SK-N-SH treated with all-trans-retinoic acid at 6 μM for 48 hours (cell line): Measurements from ENCODE around the gene ANK3.
A peak's percentile ranks its signal among the peaks of the same experiment; 100 is the strongest.

Experiments
- ATAC-seq: fragments of 200-7000 bp; cut with Tn5 transposase; 3 replicates; pipeline ENCODE4 v1.9.1; 2020; ENCODE audit warnings: mild to moderate bottlenecking, moderate library complexity
- BACH2 ChIP-seq: fragments of 250-450 bp; sonication (Bioruptor Pico); IDR thresholded peaks from 2 replicates; pipeline ENCODE4 v1.9.0; 2021; ENCODE audit warnings: mild to moderate bottlenecking, borderline replicate concordance
- CSDC2 ChIP-seq: fragments of 250-450 bp; sonication (Bioruptor Pico); IDR thresholded peaks from 2 replicates; pipeline ENCODE4 v1.5.0; 2020; ENCODE audit warnings: mild to moderate bottlenecking, moderate library complexity
- GLIS3 ChIP-seq: fragments of 250-450 bp; sonication (Bioruptor Pico); IDR thresholded peaks from 2 replicates; pipeline ENCODE4 v1.5.0; 2020; ENCODE audit warnings: mild to moderate bottlenecking, moderate library complexity
- PPARA ChIP-seq: fragments of 250-450 bp; sonication (Bioruptor Pico); IDR thresholded peaks from 2 replicates; pipeline ENCODE4 v1.5.0; 2020; ENCODE audit warnings: mild to moderate bottlenecking, borderline replicate concordance
- RARB ChIP-seq: fragments of 250-450 bp; sonication (Bioruptor Pico); IDR thresholded peaks from 2 replicates; pipeline ENCODE4 v1.8.0; 2021; ENCODE audit warnings: mild to moderate bottlenecking, moderate library complexity
- SNAI2 ChIP-seq: fragments of 250-450 bp; sonication (Bioruptor Pico); IDR thresholded peaks from 2 replicates; pipeline ENCODE4 v1.5.0; 2020; ENCODE audit warnings: mild to moderate bottlenecking, moderate library complexity
- TCF4 ChIP-seq: fragments of 250-450 bp; sonication (Bioruptor Pico); IDR thresholded peaks from 2 replicates; pipeline ENCODE4 v1.8.0; 2021; ENCODE audit warnings: mild to moderate bottlenecking, moderate library complexity, borderline replicate concordance
- TOX ChIP-seq: fragments of 250-450 bp; sonication (Bioruptor Pico); IDR thresholded peaks from 2 replicates; pipeline ENCODE4 v1.8.0; 2021; ENCODE audit warnings: mild to moderate bottlenecking, moderate library complexity, borderline replicate concordance
- ZC3H10 ChIP-seq: fragments of 250-450 bp; sonication (Bioruptor Pico); IDR thresholded peaks from 2 replicates; pipeline ENCODE4 v1.5.1; 2021; ENCODE audit warnings: mild to moderate bottlenecking, moderate library complexity
- ZFP3 ChIP-seq: fragments of 250-450 bp; sonication (Bioruptor Pico); IDR thresholded peaks from 2 replicates; pipeline ENCODE4 v1.5.0; 2020; ENCODE audit warnings: mild to moderate bottlenecking, moderate library complexity
- ZNF565 ChIP-seq: fragments of 450-650 bp; formaldehyde crosslinking; conservative IDR thresholded peaks from 2 replicates; pipeline ENCODE4 v1.5.0; 2020; ENCODE audit warnings: low read depth, mild to moderate bottlenecking, moderate library complexity
- ZNF70 ChIP-seq: fragments of 450-650 bp; formaldehyde crosslinking; IDR thresholded peaks from 2 replicates; pipeline ENCODE4 v1.5.0; 2020; ENCODE audit warnings: mild to moderate bottlenecking, moderate library complexity
- ZNF8 ChIP-seq: fragments of 450-650 bp; formaldehyde crosslinking; IDR thresholded peaks from 2 replicates; pipeline ENCODE4 v1.5.0; 2020; ENCODE audit warnings: mild to moderate bottlenecking, moderate library complexity
- TF ChIP-seq, protein P1 (sequence below): fragments of 250-450 bp; sonication (Bioruptor Pico); IDR thresholded peaks from 2 replicates; pipeline ENCODE4 v1.8.0; 2020; ENCODE audit warnings: mild to moderate bottlenecking, moderate library complexity, borderline replicate concordance
- TF ChIP-seq, protein P2 (sequence below): fragments of 250-450 bp; sonication (Bioruptor Pico); IDR thresholded peaks from 2 replicates; pipeline ENCODE4 v1.5.0; 2020; ENCODE audit warnings: mild to moderate bottlenecking, moderate library complexity
- TF ChIP-seq, protein P3 (sequence below): fragments of 250-450 bp; sonication (Bioruptor Pico); IDR thresholded peaks from 2 replicates; pipeline ENCODE4 v1.8.0; 2021; ENCODE audit warnings: low read depth, mild to moderate bottlenecking, moderate library complexity, borderline replicate concordance

ANK3 gene

DNA sequence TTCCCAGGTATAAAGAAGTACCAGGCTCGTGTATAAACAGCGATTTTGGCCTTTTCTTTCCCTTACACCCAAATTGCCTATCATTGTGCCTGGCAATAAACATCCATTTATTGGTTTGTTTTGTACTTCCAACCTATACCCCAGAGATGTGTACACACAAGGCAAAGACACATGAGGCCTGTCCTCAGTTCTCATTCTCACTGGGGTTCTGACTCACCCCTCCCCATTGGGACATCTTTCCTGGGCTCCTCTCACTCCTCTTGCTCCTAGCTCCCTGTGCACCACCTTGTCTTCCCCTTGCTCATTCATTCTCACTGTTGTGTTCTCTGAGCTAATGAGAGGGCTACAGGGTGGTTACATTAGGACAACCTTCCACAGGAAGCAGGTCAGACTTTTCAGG, 240.7 kb downstream of the ANK3 start:
- ATAC-seq: peak; percentile 28; the same call in 2 of the 3 replicates
- TF ChIP-seq TCF4 (CRISPR knock-in tag): no peak
- TF ChIP-seq, protein P1, sequence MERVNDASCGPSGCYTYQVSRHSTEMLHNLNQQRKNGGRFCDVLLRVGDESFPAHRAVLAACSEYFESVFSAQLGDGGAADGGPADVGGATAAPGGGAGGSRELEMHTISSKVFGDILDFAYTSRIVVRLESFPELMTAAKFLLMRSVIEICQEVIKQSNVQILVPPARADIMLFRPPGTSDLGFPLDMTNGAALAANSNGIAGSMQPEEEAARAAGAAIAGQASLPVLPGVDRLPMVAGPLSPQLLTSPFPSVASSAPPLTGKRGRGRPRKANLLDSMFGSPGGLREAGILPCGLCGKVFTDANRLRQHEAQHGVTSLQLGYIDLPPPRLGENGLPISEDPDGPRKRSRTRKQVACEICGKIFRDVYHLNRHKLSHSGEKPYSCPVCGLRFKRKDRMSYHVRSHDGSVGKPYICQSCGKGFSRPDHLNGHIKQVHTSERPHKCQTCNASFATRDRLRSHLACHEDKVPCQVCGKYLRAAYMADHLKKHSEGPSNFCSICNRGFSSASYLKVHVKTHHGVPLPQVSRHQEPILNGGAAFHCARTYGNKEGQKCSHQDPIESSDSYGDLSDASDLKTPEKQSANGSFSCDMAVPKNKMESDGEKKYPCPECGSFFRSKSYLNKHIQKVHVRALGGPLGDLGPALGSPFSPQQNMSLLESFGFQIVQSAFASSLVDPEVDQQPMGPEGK: no peak
- TF ChIP-seq ZC3H10 (CRISPR knock-in tag): no peak
- TF ChIP-seq GLIS3 (CRISPR knock-in tag): no peak
- TF ChIP-seq RARB (CRISPR knock-in tag): no peak
- no peak for TF ChIP-seq TOX

DNA sequence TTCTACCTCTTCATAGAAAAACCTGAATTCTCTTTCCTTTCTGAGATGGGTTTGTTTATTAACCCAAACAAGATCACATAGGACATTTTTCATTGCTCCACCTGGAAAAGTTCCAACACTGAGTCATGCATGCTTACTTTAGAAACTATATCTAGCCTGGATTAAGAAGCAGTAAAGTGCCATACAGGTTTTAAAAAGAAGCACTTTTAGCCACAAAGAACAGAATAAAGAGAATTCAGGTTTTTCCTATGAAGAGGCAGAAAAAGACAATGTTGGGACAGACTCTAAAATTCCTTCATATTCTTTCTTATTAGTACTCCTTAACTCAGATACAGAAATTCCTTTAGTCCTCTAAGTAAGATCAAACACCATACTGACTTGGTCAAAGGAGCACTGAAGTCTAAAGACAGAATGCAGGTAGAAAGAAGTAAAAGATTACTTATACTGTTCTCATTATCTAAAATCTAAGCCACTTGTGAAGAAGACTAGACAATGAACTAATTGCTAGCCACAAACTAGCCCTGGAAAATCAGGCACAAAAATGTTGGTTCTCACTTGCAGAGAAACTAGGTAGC, 241.3 kb downstream of the ANK3 start:
- TF ChIP-seq ZNF8 (no peak), RARB (CRISPR knock-in tag) (no peak), SNAI2 (no peak)

DNA sequence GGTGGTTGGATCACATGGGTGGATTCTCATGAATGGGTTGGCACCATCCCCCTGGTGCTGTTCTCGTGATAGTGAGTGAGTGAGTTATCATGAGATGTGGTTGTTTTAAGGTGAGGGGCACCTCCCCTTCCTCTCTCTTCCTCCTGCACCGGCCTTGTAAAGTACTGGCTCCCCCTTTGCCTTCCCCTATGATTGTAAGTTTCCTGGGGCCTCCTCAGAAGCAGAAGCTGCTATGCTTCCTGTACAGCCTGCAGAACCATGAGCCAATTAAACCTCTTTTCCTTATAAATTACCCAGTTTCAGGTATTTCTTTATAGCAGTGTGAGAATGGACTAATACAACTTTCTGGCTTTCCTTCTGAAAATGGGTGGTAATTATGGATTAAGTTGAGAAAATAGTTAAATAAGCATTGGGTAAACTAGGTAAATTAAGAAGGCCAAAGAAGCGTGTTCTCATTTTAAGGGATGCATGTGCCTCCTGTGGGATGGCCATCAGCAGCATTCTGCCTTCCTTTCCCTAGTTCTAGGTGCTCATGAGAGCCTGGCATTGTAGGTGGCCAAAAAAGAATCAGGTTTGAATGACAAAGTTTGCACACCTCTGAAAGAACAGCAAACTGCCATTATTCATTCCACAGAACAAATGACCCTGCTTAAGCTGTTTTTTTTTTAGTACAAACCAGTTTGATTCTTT, 242.0 kb downstream of the ANK3 start:
- TF ChIP-seq ZFP3 (CRISPR knock-in tag): no peak
- TF ChIP-seq ZNF565 (CRISPR knock-in tag): no peak
- no peak for TF ChIP-seq SNAI2
- TF ChIP-seq PPARA: no peak
- TF ChIP-seq, protein P2, sequence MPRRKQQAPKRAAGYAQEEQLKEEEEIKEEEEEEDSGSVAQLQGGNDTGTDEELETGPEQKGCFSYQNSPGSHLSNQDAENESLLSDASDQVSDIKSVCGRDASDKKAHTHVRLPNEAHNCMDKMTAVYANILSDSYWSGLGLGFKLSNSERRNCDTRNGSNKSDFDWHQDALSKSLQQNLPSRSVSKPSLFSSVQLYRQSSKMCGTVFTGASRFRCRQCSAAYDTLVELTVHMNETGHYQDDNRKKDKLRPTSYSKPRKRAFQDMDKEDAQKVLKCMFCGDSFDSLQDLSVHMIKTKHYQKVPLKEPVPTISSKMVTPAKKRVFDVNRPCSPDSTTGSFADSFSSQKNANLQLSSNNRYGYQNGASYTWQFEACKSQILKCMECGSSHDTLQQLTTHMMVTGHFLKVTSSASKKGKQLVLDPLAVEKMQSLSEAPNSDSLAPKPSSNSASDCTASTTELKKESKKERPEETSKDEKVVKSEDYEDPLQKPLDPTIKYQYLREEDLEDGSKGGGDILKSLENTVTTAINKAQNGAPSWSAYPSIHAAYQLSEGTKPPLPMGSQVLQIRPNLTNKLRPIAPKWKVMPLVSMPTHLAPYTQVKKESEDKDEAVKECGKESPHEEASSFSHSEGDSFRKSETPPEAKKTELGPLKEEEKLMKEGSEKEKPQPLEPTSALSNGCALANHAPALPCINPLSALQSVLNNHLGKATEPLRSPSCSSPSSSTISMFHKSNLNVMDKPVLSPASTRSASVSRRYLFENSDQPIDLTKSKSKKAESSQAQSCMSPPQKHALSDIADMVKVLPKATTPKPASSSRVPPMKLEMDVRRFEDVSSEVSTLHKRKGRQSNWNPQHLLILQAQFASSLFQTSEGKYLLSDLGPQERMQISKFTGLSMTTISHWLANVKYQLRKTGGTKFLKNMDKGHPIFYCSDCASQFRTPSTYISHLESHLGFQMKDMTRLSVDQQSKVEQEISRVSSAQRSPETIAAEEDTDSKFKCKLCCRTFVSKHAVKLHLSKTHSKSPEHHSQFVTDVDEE: no peak
- TF ChIP-seq, protein P3, sequence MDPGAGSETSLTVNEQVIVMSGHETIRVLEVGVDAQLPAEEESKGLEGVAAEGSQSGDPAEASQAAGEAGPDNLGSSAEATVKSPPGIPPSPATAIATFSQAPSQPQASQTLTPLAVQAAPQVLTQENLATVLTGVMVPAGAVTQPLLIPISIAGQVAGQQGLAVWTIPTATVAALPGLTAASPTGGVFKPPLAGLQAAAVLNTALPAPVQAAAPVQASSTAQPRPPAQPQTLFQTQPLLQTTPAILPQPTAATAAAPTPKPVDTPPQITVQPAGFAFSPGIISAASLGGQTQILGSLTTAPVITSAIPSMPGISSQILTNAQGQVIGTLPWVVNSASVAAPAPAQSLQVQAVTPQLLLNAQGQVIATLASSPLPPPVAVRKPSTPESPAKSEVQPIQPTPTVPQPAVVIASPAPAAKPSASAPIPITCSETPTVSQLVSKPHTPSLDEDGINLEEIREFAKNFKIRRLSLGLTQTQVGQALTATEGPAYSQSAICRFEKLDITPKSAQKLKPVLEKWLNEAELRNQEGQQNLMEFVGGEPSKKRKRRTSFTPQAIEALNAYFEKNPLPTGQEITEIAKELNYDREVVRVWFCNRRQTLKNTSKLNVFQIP (CRISPR knock-in tag): no peak
- TF ChIP-seq TOX: no peak
- TF ChIP-seq RARB (CRISPR knock-in tag): no peak
- TF ChIP-seq CSDC2: no peak
- peak; percentile 30; the same call in 1 of the 3 replicates for ATAC-seq

More for the DNA sequence above, 241.3 kb downstream of the ANK3 start:
- ATAC-seq: peak; percentile 91

DNA sequence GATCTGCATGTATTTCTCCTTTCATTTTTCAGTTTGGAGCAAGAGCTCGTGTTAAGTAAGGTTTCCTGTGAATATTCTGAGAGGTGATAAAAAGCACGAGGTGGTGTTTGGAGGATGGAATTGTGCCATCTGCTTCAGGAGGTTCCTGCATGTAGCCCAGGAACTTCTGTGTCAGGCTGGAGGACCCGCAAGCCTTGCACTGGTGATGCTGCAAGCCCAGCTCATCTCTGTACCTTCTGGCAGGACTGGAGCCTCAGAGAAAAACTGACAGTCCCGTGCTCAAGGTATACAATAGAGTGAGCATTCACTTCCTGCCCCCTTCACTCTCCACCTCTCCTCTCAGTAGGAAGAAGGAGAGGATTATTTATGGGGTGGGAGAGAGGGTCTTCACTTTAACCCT, 242.7 kb downstream of the ANK3 start:
- TF ChIP-seq ZFP3 (CRISPR knock-in tag) (no peak), SNAI2 (no peak), ZNF70 (CRISPR knock-in tag) (no peak), GLIS3 (CRISPR knock-in tag) (no peak), TCF4 (CRISPR knock-in tag) (no peak)
- TF ChIP-seq, protein P3 (CRISPR knock-in tag): no peak
- TF ChIP-seq, all 23 proteins: peak for 0
- ATAC-seq: no peak

DNA sequence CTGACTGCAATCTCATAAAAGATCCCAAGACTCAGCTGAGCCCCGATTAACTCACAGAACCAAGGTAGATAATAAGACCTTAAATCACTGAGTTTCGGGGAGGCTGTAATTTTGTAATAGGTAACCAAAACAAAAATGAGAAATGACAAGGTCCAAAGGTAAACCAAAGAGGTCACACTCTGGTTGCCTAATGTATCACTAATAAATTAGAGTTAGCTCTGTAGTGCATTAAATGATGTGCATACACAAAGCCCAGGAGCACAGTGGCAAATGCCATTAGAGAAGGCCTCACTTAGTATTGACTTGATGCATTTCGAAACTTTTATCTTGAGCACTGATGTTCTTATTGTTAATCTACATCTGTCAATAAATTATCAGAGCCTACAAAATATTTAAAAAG, 245.6 kb downstream of the ANK3 start:
- no peak for ATAC-seq
- TF ChIP-seq SNAI2 (no peak), BACH2 (CRISPR knock-in tag) (no peak), ZNF8 (no peak)
- TF ChIP-seq, protein P1: no peak
- TF ChIP-seq, all 23 proteins: peak for 0
